Cerebellar cortex (tissue), 1 donor: ENCODE results near the gene ARHGAP28.
"Not testable (repeated sequence)": the region's sequence is repeated elsewhere in the genome, so short reads cannot be mapped to it uniquely, and the experiment has no call there.

ENCODE experiments used
- DNase-seq: peaks from one replicate; pipeline ENCODE4 v3.0.0-alpha.2; 2015; ENCODE audit warnings: low spot score

The ARHGAP28 gene

GRCh38 chr18:6819332-6819731, 89.8 kb downstream of the ARHGAP28 start:
- DNase-seq, result no peak

- no peak for DNase-seq
Observed at GRCh38 chr18:6820314-6820713, 90.8 kb downstream of the ARHGAP28 start.

GRCh38 chr18:6821356-6821755, 91.8 kb downstream of the ARHGAP28 start:
- DNase-seq, result no peak

GRCh38 chr18:6827161-6827560, 97.6 kb downstream of the ARHGAP28 start:
- DNase-seq, result not testable (repeated sequence)

- not testable (repeated sequence) for DNase-seq
Observed at GRCh38 chr18:6827566-6827965, 98.0 kb downstream of the ARHGAP28 start.

- no peak for DNase-seq
Observed at GRCh38 chr18:6830916-6831315, 101.4 kb downstream of the ARHGAP28 start.

GRCh38 chr18:6835345-6835744, 105.8 kb downstream of the ARHGAP28 start:
- DNase-seq, result no peak

GRCh38 chr18:6836331-6836730, 106.8 kb downstream of the ARHGAP28 start:
- no peak for DNase-seq

GRCh38 chr18:6837904-6838303, 108.4 kb downstream of the ARHGAP28 start:
- DNase-seq, result no peak

- no peak for DNase-seq
Observed at GRCh38 chr18:6842081-6842480, 112.6 kb downstream of the ARHGAP28 start.

GRCh38 chr18:6843308-6843707, 113.8 kb downstream of the ARHGAP28 start:
- DNase-seq, result no peak

GRCh38 chr18:6845521-6845920, 116.0 kb downstream of the ARHGAP28 start:
- DNase-seq, result not testable (repeated sequence)

GRCh38 chr18:6850396-6850795, 120.9 kb downstream of the ARHGAP28 start:
- no peak for DNase-seq

- no peak for DNase-seq
Observed at GRCh38 chr18:6851480-6851879, 122.0 kb downstream of the ARHGAP28 start.

GRCh38 chr18:6854811-6855210, 125.3 kb downstream of the ARHGAP28 start:
- no peak for DNase-seq

- DNase-seq, result no peak
Observed at GRCh38 chr18:6855767-6856166, 126.3 kb downstream of the ARHGAP28 start.

- DNase-seq, result no peak
Observed at GRCh38 chr18:6857300-6857699, 127.8 kb downstream of the ARHGAP28 start.

GRCh38 chr18:6859676-6860422, 130.3 kb downstream of the ARHGAP28 start:
- no peak for DNase-seq

- no peak for DNase-seq
Observed at GRCh38 chr18:6860804-6861448, 131.4 kb downstream of the ARHGAP28 start.

GRCh38 chr18:6865251-6865650, 135.7 kb downstream of the ARHGAP28 start:
- no peak for DNase-seq

GRCh38 chr18:6866552-6867085, 137.1 kb downstream of the ARHGAP28 start:
- no peak for DNase-seq

GRCh38 chr18:6868033-6868432, 138.5 kb downstream of the ARHGAP28 start:
- no peak for DNase-seq

GRCh38 chr18:6871566-6871965, 142.1 kb downstream of the ARHGAP28 start:
- DNase-seq, result no peak
